Activated B cell treated with CpG ODN at 0.5 μM for 24 hours (primary cell): ENCODE measurements around the gene DMRT1. TPM values are rescaled to one million over a fixed set of nuclear protein-coding genes. Genes with fewer than 3 reads are reported as not detected.

Experiments
- ATAC-seq: fragments of 200-7000 bp; cut with Tn5 transposase; one replicate; pipeline ENCODE4 v1.10.0; 2021; ENCODE audit warnings: low read depth, mild to moderate bottlenecking, moderate library complexity
- CTCF ChIA-PET: fragments of 350-600 bp; sonication (Branson Sonifier 250); formaldehyde crosslinking; loops from one replicate; lab custom pipeline; 2021; ENCODE audit warnings: antibody characterized with exemption; lab: Charles Lee
- POLR2A ChIA-PET: fragments of 350-600 bp; sonication (Branson Sonifier 250); formaldehyde crosslinking; loops from one replicate; lab custom pipeline; 2021; ENCODE audit warnings: antibody characterized with exemption; lab: Charles Lee
- DNase-seq: peaks from one replicate; pipeline ENCODE4 v3.0.0; 2022
- H3K27ac Mint-ChIP-seq: one replicate; pipeline ENCODE4 v1.8.0; 2020; ENCODE audit warnings: mixed read lengths
- H3K27me3 Mint-ChIP-seq: one replicate; pipeline ENCODE4 v1.8.0; 2021; ENCODE audit warnings: mixed read lengths
- H3K36me3 Mint-ChIP-seq: one replicate; pipeline ENCODE4 v1.8.0; 2021; ENCODE audit warnings: low read depth, mixed read lengths
- H3K4me1 Mint-ChIP-seq: one replicate; pipeline ENCODE4 v1.8.0; 2021; ENCODE audit warnings: mixed read lengths
- H3K4me3 Mint-ChIP-seq: one replicate; pipeline ENCODE4 v1.8.0; 2020; ENCODE audit warnings: mild to moderate bottlenecking, mixed read lengths
- H3K9me3 Mint-ChIP-seq: one replicate; pipeline ENCODE4 v1.8.0; 2020; ENCODE audit warnings: mixed read lengths
- intact Hi-C: fragments of 100-400 bp; cut with micrococcal nuclease; formaldehyde crosslinking; loops from one replicate; pipeline ENCODE4 v1.15.1; 2024
- total RNA-seq: library from RNA; stranded (reverse); gene quantifications from 2 replicates; pipeline ENCODE4 v1.2.3, GENCODE V29; 2022
- TF ChIP-seq, protein P1 (sequence below): fragments of 200-600 bp; IDR thresholded peaks from one replicate; pipeline ENCODE4 v1.8.0; 2022; ENCODE audit warnings: antibody characterized with exemption, mild to moderate bottlenecking

The DMRT1 gene
- total RNA-seq, 1 donor from 2014 or later: not detected

DNA sequence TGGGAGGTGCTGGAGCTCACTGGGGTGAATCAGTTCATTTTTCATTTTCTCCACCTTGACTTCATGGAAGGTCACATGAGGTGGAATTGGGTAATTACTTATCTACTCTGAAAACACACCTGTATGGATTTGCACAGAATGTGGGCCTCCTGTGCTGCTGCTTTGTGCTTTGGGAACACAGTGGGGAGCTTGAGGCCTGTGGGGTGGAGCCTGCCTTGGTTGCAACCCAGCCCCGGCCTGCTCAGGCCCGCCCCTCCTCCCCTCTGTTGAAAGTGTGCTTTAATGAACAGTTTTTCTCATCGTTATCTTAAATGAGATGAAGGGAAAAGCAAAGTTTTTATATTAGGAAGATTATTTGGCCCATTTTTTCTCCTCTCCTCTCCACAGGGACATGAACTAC, 106.5 kb downstream of the DMRT1 start:
- TF ChIP-seq, protein P1, sequence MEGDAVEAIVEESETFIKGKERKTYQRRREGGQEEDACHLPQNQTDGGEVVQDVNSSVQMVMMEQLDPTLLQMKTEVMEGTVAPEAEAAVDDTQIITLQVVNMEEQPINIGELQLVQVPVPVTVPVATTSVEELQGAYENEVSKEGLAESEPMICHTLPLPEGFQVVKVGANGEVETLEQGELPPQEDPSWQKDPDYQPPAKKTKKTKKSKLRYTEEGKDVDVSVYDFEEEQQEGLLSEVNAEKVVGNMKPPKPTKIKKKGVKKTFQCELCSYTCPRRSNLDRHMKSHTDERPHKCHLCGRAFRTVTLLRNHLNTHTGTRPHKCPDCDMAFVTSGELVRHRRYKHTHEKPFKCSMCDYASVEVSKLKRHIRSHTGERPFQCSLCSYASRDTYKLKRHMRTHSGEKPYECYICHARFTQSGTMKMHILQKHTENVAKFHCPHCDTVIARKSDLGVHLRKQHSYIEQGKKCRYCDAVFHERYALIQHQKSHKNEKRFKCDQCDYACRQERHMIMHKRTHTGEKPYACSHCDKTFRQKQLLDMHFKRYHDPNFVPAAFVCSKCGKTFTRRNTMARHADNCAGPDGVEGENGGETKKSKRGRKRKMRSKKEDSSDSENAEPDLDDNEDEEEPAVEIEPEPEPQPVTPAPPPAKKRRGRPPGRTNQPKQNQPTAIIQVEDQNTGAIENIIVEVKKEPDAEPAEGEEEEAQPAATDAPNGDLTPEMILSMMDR: no peak
- CTCF ChIA-PET: no interaction called here
- peaks cover 20% of the 10 kb centered on the region for H3K27me3 Mint-ChIP-seq

DNA sequence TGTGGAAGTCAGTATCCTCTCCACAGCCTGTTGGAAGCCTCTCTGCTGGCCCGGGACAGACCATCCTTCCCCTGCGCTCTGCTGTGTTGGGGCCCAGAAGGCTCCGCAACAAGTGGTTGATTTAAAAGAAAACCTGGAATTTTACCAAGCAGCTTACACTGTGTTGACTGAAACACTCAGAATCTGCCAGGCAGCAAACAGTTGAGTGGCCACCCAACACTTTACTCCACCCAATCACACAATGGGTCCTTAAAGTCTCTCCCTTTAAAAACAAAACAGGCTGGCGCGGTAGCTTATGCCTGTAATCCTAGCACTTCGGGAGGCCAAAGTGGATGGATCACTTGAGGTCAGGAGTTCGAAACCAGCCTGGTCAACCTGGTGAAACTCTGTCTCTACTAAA, 107.0 kb downstream of the DMRT1 start:
- Mint-ChIP-seq H3K4me3 (no peak overlapping the region), H3K36me3 (no peaks in the 10 kb centered on the region), H3K9me3 (no peaks in the 10 kb centered on the region), H3K27me3 (peaks cover 20% of the 10 kb centered on the region), H3K4me1 (no peaks in the 10 kb centered on the region), H3K27ac (no peak overlapping the region)
- no peak for ATAC-seq
- intact Hi-C loops: no loop called here
- TF ChIP-seq, protein P1: no peak
- DNase-seq: no peak
- ChIA-PET POLR2A (no interaction called here), CTCF (no interaction called here)

More for the DNA sequence above, 106.5 kb downstream of the DMRT1 start:
- DNase-seq (no peak), ATAC-seq (no peak)
- H3K27ac Mint-ChIP-seq: no peak overlapping the region
- H3K36me3 Mint-ChIP-seq: no peaks in the 10 kb centered on the region
- H3K4me3 Mint-ChIP-seq: no peak overlapping the region
- no peaks in the 10 kb centered on the region for H3K9me3 Mint-ChIP-seq
- H3K4me1 Mint-ChIP-seq: no peaks in the 10 kb centered on the region
- intact Hi-C loops: no loop called here
- POLR2A ChIA-PET: no interaction called here

DNA sequence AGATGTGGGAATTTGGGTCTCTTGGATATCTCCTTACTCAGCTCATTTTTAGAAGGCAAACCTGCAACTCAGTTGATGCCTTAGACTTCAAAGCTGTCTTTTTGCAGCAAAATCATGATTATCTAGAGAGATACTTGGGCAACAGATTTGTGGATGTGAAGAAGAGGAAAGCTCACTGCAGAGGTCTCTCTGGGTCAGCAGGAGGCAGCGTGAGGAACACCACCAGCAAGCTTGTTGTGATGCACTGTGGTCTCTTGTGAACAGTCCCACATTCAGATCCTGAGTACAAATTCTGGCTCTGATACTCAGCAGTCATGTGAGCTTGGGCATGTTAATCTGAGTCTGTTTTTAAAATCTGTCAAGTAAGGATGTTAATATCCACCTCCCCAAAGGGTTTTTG, 108.6 kb downstream of the DMRT1 start:
- ATAC-seq: no peak
- H3K4me3 Mint-ChIP-seq: no peak overlapping the region
- no peaks in the 10 kb centered on the region for H3K36me3 Mint-ChIP-seq
- peaks cover 18% of the 10 kb centered on the region for H3K27me3 Mint-ChIP-seq
- TF ChIP-seq, protein P1: no peak
- no peak overlapping the region for H3K27ac Mint-ChIP-seq
- intact Hi-C loops: no loop called here
- no peaks in the 10 kb centered on the region for H3K9me3 Mint-ChIP-seq
- POLR2A ChIA-PET: no interaction called here
- no peak for DNase-seq
- no peaks in the 10 kb centered on the region for H3K4me1 Mint-ChIP-seq
- CTCF ChIA-PET: no interaction called here

DNA sequence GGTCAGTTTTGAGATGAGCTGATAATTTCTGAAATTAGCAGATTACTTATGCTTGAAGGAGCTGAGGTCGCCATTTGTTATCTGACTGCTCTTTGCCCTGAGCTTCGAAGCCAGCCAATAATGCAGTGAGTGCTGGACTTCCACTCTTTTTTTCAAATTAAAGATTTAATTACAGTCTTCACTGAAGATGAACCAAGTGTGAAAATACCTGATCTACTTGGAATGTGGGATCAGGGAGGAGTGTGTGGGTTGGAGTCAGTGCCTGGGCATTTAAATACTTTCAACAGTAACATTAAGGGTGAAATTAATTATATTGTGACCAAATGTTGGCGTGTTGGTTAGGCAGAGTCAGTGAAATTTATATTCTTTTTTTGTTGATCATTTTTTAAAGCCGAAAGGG, 111.0 kb downstream of the DMRT1 start:
- no peak for ATAC-seq
- intact Hi-C loops: no loop called here
- POLR2A ChIA-PET: no interaction called here
- H3K36me3 Mint-ChIP-seq: no peaks in the 10 kb centered on the region
- CTCF ChIA-PET: no interaction called here
- no peak for DNase-seq
- H3K9me3 Mint-ChIP-seq: no peaks in the 10 kb centered on the region
- no peak overlapping the region for H3K27ac Mint-ChIP-seq
- no peaks in the 10 kb centered on the region for H3K4me1 Mint-ChIP-seq
- peaks cover 15% of the 10 kb centered on the region for H3K27me3 Mint-ChIP-seq
- TF ChIP-seq, protein P1: no peak
- H3K4me3 Mint-ChIP-seq: no peak overlapping the region

DNA sequence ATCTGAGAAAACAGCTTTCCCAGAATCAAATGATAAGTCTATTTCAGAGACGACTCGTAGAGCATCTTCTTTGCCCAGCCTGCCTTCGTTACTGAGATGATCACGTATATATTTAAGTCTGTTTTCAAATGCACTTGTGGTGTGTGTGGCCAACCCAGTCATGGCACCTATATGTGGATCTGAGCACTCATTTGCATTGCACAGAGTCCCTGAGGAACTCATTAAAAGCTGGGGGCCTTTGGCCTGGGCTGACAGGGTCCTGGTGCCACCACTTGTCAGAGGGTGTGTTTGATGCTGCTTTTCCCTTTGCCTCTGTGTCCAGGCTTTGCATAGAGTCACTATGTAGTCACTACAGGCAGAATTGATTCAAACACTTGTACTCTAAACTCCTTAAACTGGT, 117.6 kb downstream of the DMRT1 start:
- DNase-seq (no peak), ATAC-seq (no peak)
- TF ChIP-seq, protein P1: no peak
- no peak overlapping the region for H3K27ac Mint-ChIP-seq
- no peaks in the 10 kb centered on the region for H3K9me3 Mint-ChIP-seq
- H3K36me3 Mint-ChIP-seq: no peaks in the 10 kb centered on the region
- peaks cover 35% of the 10 kb centered on the region for H3K27me3 Mint-ChIP-seq
- H3K4me1 Mint-ChIP-seq: no peaks in the 10 kb centered on the region
- no peak overlapping the region for H3K4me3 Mint-ChIP-seq
- ChIA-PET POLR2A (no interaction called here), CTCF (no interaction called here)
- intact Hi-C loops: no loop called here
